ENCODE data around the gene CEP57L1.

- TF ChIP-seq CTCF (IDR thresholded peaks at IDR 0.05; ENCODE audit: insufficient read depth, low read depth, low read length): no peak
- TF ChIP-seq EZH2 (IDR thresholded peaks at IDR 0.05; ENCODE audit: insufficient read depth, low read length): no peak
Observed at GRCh38 chr6:109081026-109081425, 14.3 kb upstream of the CEP57L1 start.
